Inferior parietal cortex (tissue), 1 donor: ENCODE data around the gene GYG1.

Experiments used
- DNase-seq: peaks from one replicate; pipeline ENCODE4 v3.0.0-alpha.2; 2016; ENCODE audit errors: extremely low spot score

Gene GYG1

DNA sequence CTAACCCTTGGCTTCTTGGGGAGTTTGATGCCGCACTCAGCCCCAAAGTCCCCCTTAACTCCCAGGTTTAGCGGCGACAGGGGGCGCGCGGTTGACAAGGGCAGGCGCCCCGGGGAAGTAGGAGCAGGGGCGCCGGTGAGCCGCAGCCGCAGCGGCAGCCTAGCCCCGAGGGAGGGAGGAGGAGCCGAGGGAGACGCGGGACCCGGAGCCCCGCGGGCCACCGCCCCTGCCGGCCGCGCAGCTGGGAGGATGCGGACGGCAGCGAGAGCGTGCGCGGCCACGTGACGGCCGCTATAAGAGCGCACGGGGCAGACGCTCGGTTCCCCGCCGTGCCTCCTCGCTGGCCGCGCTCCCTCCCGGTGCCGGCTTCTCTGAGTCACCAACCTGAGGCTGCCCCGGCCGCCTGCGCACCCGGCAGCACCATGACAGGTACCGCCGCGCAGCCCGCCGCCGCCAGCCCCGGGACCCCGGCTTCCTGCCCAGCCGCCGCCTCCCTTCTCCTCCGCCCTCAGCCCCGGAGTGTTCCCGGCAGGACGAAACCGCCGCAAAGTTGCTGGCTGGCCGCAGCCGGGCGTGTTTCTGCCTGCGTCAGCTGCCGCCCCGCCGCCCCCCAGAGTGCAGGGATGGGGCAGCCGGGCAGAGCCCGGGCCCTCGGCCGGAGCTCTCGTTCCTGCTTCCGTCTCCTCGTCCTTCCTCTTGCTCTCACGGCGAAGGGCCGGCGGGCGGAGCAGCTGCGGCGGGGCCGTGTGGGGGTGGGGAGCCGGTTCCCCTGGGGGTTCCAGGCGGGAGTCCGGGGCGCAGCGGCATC lies at the start of gene GYG1:
TSS of gene GYG1 (plus strand) at position 322 of the 808 bp plus-strand sequence. CDS start at position 423, 101 bp downstream.
- peak; percentile 66 for DNase-seq

DNA sequence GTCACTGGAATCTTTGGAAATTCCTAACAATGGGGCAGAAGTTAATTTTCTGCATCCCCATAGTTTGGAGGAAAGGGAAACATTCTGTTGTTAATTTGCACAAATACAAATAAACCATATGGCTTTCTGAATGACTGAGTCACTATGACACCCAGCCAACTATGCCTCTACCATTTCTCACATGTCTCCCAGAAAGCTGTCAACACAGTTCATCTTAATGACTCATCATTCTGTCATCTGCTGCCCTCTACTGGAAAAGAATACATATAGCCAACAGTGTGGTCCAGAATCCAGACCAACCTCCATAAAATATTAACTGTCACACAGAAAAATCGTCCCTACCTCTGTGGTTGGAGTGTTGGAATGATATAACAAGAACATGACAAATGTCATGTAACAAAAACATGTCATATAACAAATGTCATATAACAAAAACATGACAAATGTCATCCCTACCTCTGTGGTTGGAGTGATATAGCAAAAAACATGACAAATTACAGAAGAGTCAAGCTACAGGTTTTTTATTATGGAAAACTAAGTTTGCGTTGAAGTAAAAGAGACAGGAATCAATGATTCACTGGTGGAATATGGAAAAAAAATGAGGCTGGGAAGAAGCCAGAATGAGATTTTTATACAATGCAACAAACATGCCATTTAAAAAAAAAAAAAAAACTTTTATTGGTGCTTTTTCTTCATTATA lies 47.7 kb upstream of the GYG1 start:
- peak; percentile 91 for DNase-seq

- DNase-seq: no peak
Observed at GRCh38 chr3:148945116-148945515, 46.2 kb upstream of the GYG1 start.

GRCh38 chr3:148948913-148949657 lies 42.3 kb upstream of the GYG1 start:
- no peak for DNase-seq

GRCh38 chr3:148950806-148951205 lies 40.5 kb upstream of the GYG1 start:
- no peak for DNase-seq

GRCh38 chr3:148951599-148952361 lies 39.6 kb upstream of the GYG1 start:
- no peak for DNase-seq

DNA sequence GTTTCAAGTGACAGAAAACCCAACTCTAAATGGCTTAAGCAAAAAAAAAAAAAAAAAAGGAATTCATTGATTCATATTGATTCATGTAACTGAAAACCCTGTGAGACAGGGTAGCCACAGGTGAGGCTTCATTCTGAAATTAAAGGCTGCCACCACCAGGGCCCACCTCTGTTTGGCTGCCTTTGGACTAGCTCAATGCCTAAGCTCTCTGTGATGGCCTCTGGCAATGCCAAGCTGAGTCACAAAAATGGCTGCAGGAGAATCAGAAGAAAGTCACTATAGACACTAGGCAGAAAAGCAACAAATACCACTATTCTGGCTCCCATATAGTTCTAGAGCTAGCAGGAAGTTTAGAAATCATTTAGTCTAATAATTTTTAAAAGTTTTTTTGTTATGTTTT lies 38.2 kb upstream of the GYG1 start:
- DNase-seq: no peak

- DNase-seq: no peak
Observed at GRCh38 chr3:148954981-148955380, 36.4 kb upstream of the GYG1 start.

DNA sequence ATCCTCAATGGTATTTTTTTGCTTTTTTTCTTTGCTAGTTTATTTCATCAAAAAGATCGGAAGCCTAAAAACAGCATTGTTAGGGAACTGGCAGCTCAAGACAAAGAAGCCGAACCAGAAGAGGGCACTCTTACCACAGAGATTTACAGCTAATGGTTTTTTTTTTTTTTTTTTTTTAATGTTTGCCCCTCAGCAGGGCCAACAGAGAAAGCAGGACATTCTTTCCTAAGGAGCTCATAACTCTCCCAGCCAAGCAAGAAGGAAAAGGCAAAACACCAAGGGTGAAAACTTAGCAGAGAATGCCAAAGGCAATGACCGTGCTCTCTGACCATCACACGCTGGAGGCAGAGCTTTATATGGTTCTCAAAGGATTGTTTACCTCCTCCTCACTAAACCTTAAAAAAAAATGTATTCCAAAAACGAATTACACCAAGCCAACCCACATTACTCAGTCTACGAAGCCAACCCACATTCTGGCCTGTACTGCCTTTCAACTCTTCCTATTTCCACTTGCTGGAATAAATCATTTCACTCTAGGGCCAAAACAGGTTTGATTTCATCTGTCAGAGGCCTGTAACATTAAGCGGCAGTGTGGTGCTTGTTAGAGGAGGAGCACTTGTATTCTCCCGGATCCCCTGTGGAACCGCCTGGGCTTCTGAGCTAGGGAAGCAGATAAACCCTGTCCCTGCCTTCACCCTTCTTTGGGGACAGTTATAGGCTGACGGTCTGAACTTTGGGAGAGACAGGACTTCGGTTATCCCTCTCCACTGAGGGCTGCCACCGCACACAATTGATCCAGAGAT lies 35.6 kb upstream of the GYG1 start:
- DNase-seq: peak; percentile 70

GRCh38 chr3:148957586-148957985 lies 33.8 kb upstream of the GYG1 start:
- no peak for DNase-seq

GRCh38 chr3:148958696-148959095 lies 32.6 kb upstream of the GYG1 start:
- no peak for DNase-seq

GRCh38 chr3:148962513-148962912 lies 28.8 kb upstream of the GYG1 start:
- DNase-seq: no peak

DNA sequence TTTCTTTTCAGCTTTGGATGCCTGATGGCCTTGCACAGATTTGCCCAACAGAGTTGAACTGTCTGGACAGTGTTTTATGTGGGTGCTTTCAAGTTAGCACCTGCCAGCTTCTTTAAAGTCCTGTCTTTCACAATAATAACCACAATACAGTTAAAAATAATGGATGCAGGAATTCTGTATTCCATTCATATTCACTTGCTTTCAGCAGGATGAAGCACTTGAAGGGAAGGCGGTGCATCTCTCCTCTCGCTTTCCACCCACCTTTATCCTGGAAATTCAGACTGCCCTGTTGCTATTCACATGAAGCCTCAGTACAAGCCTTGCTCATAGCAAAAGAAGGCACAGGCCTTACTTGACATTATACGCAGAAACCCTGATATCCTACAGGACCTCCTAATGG lies 26.5 kb upstream of the GYG1 start:
- no peak for DNase-seq

GRCh38 chr3:148968321-148968720 lies 23.0 kb upstream of the GYG1 start:
- no peak for DNase-seq

GRCh38 chr3:148970271-148970670 lies 21.1 kb upstream of the GYG1 start:
- no peak for DNase-seq

DNA sequence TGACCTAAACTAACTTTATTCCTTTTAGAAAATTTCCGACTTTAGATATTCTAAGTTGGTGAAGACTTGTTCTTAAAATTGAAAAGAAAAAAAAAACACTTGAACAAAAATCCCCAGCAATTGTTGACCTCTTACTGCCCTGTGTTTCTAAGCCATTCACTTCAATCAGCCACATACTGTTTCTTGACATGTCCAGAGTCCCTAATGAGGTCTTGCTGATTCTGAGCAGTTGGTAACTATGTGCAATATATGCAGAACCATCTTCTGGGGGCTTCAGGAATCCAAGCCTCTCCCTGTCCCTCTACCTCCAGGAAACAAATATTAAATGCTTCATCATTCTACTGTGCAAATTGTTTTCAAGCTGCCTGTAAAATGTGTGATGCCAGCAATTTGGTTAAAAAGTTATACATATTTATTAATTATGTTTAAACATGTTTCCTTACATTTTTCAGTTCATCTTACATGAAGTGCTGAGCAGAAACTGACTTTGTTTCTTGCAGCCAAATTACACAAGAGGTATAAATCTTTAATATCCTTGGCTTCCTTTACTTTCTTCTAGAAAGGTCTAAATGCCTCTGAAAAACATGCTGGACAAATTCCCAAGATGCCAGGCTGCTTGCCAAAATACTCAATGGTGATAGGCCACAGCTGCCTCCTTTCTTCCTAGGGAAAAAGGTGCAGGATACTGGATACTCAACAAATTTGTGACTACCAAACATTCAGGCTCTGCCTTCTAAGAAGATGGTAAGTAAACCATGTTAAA lies 19.8 kb upstream of the GYG1 start:
- no peak for DNase-seq

DNA sequence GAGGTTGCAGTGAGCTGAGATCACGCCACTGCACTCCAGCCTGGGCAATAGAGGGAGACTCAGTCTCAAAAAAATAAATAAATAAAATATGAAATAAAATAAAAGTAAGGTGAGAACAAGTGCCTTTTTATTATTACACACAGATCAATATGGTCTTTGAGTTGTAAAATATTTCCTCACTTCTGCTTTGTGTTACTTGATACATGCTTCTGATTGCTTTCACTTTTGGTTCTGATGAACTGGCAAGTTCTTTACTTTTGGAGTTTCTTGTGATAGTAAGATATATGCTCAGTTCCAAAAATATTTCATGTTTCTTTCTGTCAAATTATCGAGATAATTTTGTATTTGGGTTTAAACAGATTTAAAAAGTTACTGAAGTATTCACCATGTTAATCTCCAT lies 16.6 kb upstream of the GYG1 start:
- DNase-seq: no peak

DNA sequence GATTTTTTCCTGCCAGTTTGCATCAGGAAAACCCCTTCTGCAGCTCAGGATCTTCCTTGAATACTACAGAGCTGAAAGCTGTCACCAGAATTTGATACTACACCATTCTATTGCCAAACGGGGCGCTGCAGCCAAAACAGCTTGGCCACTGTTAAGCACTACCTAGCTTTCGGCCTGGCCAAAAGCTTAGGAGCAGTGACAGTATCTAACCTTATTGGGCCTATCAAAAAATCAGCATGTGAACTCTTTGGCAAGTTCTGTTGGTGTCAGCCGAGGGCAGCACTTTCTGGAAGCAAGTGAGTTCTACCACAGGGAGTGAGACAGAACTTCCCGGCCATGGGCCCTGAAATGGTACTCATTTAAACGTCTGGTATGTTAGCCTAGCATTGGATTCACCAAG lies 16.1 kb upstream of the GYG1 start:
- no peak for DNase-seq

DNA sequence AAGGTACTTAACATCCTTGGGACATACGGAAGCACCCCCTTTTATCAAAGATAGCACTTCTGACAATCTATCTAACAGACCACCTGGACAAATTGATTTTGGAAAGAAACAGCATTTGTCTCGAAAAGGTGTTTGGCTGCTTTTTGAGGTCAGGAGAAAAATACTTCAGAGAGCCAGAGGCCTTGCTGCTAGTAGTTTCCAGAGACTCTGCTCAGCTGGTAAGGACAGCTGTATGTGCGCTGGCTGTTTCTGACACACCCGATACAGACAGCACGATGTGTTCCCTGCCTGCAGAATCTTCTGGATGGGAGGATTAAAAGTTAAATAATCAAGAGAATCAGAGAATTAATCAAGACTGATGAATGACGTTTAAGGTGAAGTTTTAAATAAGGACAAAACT lies 15.6 kb upstream of the GYG1 start:
- no peak for DNase-seq

DNA sequence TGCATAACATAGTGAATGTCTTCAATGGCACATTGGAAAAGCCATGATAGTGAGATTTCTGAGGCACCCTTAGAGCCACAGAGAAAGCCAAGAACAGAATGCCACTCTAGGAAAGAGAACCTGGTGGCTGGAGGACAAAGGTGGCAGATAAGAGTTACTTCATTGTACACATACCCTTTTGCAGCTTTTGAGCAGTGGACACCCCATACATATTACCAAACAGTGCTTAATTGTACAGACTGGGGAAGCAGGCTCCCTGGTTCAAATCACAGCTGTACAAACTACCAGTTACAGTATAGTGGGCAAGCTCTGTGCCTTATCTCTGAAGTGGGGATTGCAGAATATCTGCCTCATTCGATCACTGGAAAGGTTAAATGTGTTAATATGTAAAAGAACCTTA lies 10.1 kb upstream of the GYG1 start:
- DNase-seq: no peak
